ENCODE results near the gene INO80D.

INO80D gene

GRCh38 chr2:206084870-206085741 lies 868 bp downstream of the INO80D start:
- ChIA-PET POLR2A (interaction anchor here (0.9 kb wide), 1 partner anchor 11 kb away, joined by 3 read pairs; no protein-coding TSS in a partner anchor), CTCF (interaction anchor here (1.0 to 5.1 kb wide), 6 partner anchors 8 to 62 kb away, joined by 3 to 31 read pairs (median 4); no protein-coding TSS in a partner anchor)
- TF ChIP-seq CTCF (IDR thresholded peaks at IDR 0.05; ENCODE audit: control extremely low read depth, extremely low read depth, low read depth, missing control alignments) = no peak
- DNase-seq (ENCODE audit: extremely low spot score) = peak; percentile 51

DNA sequence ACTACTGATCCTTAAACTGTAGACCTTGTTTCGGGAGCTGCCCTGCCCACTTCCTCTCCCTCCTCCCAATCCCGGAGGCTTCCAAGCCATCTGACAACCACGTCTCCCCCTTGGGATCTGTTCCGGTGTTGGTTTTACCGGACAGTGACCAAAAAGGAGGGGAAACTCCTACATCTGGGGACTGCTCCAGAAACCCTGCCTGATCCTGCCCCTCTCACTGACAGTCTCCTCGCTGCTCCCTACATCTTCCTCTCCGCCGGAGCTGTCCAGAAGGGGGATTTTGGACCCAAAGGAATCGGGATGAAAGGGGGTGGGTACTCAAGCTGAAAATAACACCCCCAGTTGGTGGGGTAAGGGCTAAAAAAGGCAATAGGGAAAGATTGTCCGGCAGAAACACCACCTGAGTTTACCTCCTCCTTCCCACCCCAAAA lies 1.5 kb downstream of the INO80D start:
- ChIA-PET POLR2A (interaction anchor here (0.6 kb wide), 1 partner anchor 12 kb away, joined by 3 read pairs; no protein-coding TSS in a partner anchor), CTCF (interaction anchor here (1.2 kb wide), 1 partner anchor 30 kb away, joined by 3 read pairs; no protein-coding TSS in a partner anchor)
- TF ChIP-seq CTCF (IDR thresholded peaks at IDR 0.05; ENCODE audit: control extremely low read depth, extremely low read depth, low read depth, missing control alignments) = no peak
- DNase-seq (ENCODE audit: extremely low spot score) = peak; percentile 33

GRCh38 chr2:206083602-206084438 lies 2.2 kb downstream of the INO80D start:
- no peak for TF ChIP-seq CTCF (IDR thresholded peaks at IDR 0.05; ENCODE audit: control extremely low read depth, extremely low read depth, low read depth, missing control alignments)
- peak; percentile 40 for DNase-seq (ENCODE audit: extremely low spot score)
- CTCF ChIA-PET = interaction anchor here (0.9 to 1.2 kb wide), 4 partner anchors 11 to 30 kb away, joined by 3 to 4 read pairs (median 3); no protein-coding TSS in a partner anchor
- POLR2A ChIA-PET = interaction anchor here (0.6 kb wide), 2 partner anchors 12 to 26 kb away, joined by 3 read pairs; no protein-coding TSS in a partner anchor

DNA sequence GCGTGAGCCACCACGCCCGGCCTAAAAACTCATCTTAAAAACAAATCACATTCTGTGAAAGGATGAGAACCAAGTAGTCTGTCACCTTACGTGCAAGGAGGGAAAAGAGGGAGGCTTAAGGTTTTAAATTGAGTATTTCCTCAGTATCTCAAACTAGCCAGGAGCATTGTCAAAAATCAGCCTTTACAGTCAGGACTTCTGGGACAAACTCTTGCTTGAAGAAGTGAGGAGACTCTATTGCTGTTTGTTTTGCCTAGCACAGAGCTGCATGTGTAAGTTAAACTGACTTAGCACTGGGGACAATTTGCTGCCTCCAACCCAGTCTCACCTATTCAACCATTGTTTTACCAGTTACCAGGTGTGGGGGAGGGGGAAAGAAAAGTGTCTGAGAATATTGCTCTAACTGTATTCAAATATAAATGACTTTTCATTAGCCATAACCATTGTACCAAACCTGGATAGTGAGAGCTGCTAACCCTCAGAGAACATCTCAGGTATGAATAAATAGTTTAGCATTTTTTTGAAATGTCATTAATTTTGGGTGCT lies 3.6 kb downstream of the INO80D start:
- ChIA-PET POLR2A (no interaction called here), CTCF (no interaction called here)
- no peak for TF ChIP-seq CTCF (IDR thresholded peaks at IDR 0.05; ENCODE audit: control extremely low read depth, extremely low read depth, low read depth, missing control alignments)
- DNase-seq (ENCODE audit: extremely low spot score) = no peak

GRCh38 chr2:206080927-206081326 lies 5.0 kb downstream of the INO80D start:
- ChIA-PET POLR2A (no interaction called here), CTCF (interaction anchor here (1.3 kb wide), 1 partner anchor 14 kb away, joined by 3 read pairs; no protein-coding TSS in a partner anchor)
- no peak for TF ChIP-seq CTCF (IDR thresholded peaks at IDR 0.05; ENCODE audit: control extremely low read depth, extremely low read depth, low read depth, missing control alignments)
- DNase-seq (ENCODE audit: extremely low spot score) = no peak

All from GM10248 (cell line).